B cell (primary cell): ENCODE data around the gene OR10AD1.

Experiments used
- EZH2 ChIP-seq: IDR thresholded peaks from 2 replicates; pipeline ENCODE4 v1.6.1; 2012; ENCODE audit warnings: borderline replicate concordance, low read depth, mild to moderate bottlenecking, moderate library complexity, low read length; ENCODE audit not compliant: insufficient read depth, poor library complexity, severe bottlenecking
- TF ChIP-seq, protein P1 (sequence below): fragments of 200-600 bp; IDR thresholded peaks from one replicate; pipeline ENCODE4 v1.8.0; 2022; ENCODE audit warnings: antibody characterized with exemption, mild to moderate bottlenecking

DNA sequence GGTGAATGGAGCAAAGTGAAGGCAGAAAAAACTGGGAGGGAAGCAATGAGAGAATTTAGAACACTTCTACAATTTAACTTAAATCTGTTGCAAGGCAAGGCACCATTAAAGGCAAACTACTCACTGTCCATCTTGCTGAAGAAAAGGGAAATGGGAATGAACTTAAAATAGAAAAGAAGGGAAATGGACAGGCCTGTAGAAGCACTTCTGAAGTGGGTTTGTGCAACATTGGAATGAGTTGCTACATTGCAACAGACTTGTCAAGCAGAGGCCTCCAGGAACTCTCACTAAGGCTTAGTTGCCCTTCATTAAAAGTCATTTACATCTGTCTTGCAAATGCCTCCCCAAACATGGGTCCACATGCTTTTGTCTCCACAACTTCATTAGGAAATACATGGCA, 13.7 kb upstream of the OR10AD1 start:
- TF ChIP-seq, protein P1, sequence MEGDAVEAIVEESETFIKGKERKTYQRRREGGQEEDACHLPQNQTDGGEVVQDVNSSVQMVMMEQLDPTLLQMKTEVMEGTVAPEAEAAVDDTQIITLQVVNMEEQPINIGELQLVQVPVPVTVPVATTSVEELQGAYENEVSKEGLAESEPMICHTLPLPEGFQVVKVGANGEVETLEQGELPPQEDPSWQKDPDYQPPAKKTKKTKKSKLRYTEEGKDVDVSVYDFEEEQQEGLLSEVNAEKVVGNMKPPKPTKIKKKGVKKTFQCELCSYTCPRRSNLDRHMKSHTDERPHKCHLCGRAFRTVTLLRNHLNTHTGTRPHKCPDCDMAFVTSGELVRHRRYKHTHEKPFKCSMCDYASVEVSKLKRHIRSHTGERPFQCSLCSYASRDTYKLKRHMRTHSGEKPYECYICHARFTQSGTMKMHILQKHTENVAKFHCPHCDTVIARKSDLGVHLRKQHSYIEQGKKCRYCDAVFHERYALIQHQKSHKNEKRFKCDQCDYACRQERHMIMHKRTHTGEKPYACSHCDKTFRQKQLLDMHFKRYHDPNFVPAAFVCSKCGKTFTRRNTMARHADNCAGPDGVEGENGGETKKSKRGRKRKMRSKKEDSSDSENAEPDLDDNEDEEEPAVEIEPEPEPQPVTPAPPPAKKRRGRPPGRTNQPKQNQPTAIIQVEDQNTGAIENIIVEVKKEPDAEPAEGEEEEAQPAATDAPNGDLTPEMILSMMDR: no peak
- TF ChIP-seq EZH2: no peak
